ENCODE measurements around the gene NEK5. TPM values are rescaled to one million over a fixed set of nuclear protein-coding genes. Genes with fewer than 3 reads are reported as not detected.

Gene NEK5
- total and polyA plus RNA-seq, 8 donors, result 0.05 to 4.0 (median 0.52) TPM; not detected in 4

DNA sequence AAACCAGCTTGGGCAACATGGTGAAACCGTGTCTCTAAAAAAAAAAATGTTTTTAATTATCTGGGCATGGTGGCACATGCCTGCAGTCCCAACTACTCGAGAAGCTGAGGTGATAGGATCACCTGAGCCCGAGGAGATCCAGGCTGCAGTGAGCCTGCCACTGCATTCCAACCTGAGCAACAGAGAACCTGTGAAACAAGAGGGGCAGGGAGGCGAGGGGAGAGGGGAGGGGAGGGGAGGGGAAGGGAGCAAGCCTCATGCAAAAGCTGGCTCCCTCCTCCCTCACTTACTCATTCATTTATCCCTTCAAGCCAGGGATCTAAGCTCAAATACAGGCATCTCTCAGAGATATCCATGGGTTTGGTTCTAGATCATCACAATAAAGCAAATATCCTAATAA lies 126.5 kb downstream of the NEK5 start:
- TF ChIP-seq EP300 (IDR thresholded peaks at IDR 0.05) (no peak), POLR2A (IDR thresholded peaks at IDR 0.05) (no peak), POLR2AphosphoS5 (IDR thresholded peaks at IDR 0.05) (no peak)
- TF ChIP-seq, protein P1, sequence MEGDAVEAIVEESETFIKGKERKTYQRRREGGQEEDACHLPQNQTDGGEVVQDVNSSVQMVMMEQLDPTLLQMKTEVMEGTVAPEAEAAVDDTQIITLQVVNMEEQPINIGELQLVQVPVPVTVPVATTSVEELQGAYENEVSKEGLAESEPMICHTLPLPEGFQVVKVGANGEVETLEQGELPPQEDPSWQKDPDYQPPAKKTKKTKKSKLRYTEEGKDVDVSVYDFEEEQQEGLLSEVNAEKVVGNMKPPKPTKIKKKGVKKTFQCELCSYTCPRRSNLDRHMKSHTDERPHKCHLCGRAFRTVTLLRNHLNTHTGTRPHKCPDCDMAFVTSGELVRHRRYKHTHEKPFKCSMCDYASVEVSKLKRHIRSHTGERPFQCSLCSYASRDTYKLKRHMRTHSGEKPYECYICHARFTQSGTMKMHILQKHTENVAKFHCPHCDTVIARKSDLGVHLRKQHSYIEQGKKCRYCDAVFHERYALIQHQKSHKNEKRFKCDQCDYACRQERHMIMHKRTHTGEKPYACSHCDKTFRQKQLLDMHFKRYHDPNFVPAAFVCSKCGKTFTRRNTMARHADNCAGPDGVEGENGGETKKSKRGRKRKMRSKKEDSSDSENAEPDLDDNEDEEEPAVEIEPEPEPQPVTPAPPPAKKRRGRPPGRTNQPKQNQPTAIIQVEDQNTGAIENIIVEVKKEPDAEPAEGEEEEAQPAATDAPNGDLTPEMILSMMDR (IDR thresholded peaks at IDR 0.05), result no peak
- H3K4me1 ChIP-seq, result peaks cover 24 to 44% (median 31%) of the 10 kb centered on the region in 4 donors
- H3K27ac ChIP-seq, result no peak overlapping the region
- intact Hi-C loops (cut with DNase I; ENCODE audit: low total_unique reads), result loop anchor here (10.0 kb wide), 1 partner anchor 122 kb away; the partner anchor contains the start of gene NEK5
- H3K27me3 ChIP-seq, result no peaks in the 10 kb centered on the region
- DNase-seq, result no peak
- no peaks in the 10 kb centered on the region for H3K36me3 ChIP-seq
- H3K9me3 ChIP-seq, result no peaks in the 10 kb centered on the region
- WGBS, 5 donors, result 64 to 80% (median 75%) methylated on average over 3 to 4 of the region's 4 CpGs
- no peak overlapping the region for H3K4me3 ChIP-seq

DNA sequence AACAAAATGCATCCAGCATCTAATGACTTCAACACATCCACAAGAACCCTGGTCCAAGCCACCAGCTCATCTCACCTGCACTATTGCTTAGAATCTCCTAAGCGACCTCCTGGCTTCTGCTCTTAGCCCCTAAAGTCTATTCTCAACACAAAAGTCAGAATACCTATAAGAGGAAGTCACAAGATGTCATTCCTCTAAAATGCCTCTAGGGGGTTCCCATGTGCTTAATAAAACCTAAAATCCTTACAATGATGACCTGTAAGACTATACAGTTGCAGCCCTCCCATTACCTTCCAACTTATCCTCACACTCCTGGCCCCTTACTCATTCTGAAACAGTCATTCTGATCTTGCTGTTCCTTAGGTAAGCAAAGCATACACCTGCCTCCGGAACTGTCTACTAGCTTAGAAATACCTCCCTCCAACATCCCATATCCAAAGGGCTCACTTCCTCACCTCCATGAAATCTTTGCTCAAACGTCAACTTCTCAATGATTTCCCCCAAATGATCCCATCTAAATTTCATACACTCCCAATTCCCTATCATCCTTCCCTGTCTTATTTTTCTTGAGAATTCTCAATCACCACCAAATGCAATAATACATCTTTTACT lies 127.6 kb downstream of the NEK5 start:
- 39 to 55% (median 48%) methylated on average over 3 of the region's 3 CpGs for WGBS, 5 donors
- TF ChIP-seq POLR2A (IDR thresholded peaks at IDR 0.05) (no peak), POLR2AphosphoS5 (IDR thresholded peaks at IDR 0.05) (no peak)
- TF ChIP-seq, protein P1 (IDR thresholded peaks at IDR 0.05), result peak in 5 of 7 experiments; percentile 35 to 74 (median 53)
- no peak overlapping the region for H3K27ac ChIP-seq

DNA sequence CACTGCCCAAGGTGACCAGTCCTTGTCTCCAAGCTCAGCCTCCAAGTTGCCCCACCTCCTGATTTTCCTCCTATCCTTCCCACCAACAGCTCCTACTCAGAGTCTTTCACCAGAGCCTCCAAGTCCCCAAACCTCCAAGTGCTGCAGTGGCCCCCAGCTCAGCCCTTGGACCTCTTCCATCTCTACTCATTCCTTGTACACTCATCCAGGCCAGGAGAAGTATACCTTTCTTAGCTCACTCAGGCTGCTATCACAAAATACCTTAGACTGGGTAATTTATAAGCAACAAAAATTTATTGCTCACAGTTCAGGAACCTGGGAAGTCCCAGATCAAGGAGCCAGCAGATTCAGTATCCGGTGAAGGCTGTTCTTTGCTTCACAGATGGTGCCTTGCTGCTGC lies 129.0 kb downstream of the NEK5 start:
- intact Hi-C loops (cut with DNase I; ENCODE audit: low total_unique reads), result loop anchor here (10.0 kb wide), 1 partner anchor 125 kb away; the partner anchor contains the start of gene NEK5
- Histone ChIP-seq H3K9me3 (no peaks in the 10 kb centered on the region), H3K4me3 (peak overlapping the region in 1 of 4 donors; percentile 19), H3K27ac (peak overlapping the region; percentile 37 to 78 (median 53)), H3K27me3 (no peaks in the 10 kb centered on the region), H3K4me1 (peaks cover 40 to 68% (median 51%) of the 10 kb centered on the region in 4 donors), H3K36me3 (no peaks in the 10 kb centered on the region)
- WGBS, 5 donors, result 50 to 81% (median 77%) methylated on average over 1 of the region's 1 CpG
- no peak for TF ChIP-seq POLR2AphosphoS5 (IDR thresholded peaks at IDR 0.05)
- no peak for TF ChIP-seq EP300 (IDR thresholded peaks at IDR 0.05)
- TF ChIP-seq, protein P1 (IDR thresholded peaks at IDR 0.05), result peak in 1 of 7 experiments; percentile 5
- no peak for TF ChIP-seq POLR2A (IDR thresholded peaks at IDR 0.05)
- no peak for DNase-seq

More for the DNA sequence above, 127.6 kb downstream of the NEK5 start:
- intact Hi-C loops (cut with DNase I; ENCODE audit: low total_unique reads), result loop anchor here (10.0 kb wide), 1 partner anchor 124 kb away; the partner anchor contains the start of gene NEK5
- no peaks in the 10 kb centered on the region for H3K9me3 ChIP-seq
- no peaks in the 10 kb centered on the region for H3K27me3 ChIP-seq
- H3K4me1 ChIP-seq, result peaks cover 27 to 56% (median 38%) of the 10 kb centered on the region in 4 donors
- DNase-seq, result peak in 1 of 2 donors; percentile 56
- H3K4me3 ChIP-seq, result no peak overlapping the region
- no peaks in the 10 kb centered on the region for H3K36me3 ChIP-seq

DNA sequence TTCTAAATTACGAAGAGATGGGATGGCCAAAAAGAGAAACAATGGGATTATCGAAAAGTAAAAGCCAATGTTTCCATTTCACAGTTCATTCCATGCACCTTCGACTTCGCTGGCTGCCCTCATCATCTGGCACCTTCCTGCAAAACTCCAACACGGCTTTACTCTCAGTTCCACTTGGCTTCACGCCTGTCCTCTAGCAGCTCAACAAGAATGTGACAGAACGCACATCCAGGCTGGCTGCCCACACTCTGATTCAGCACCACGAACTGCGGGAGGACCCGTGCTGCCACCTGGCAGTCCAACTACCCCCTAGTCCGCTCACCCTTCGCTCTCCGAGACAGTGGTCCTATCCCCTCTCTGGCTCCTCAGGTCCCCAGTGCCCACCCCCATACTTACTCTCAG lies 129.4 kb downstream of the NEK5 start:
- TF ChIP-seq EP300 (IDR thresholded peaks at IDR 0.05) (no peak), POLR2AphosphoS5 (IDR thresholded peaks at IDR 0.05) (peak in 1 of 3 donors; percentile 25), POLR2A (IDR thresholded peaks at IDR 0.05) (no peak)
- TF ChIP-seq, protein P1 (IDR thresholded peaks at IDR 0.05), result peak in 1 of 7 experiments; percentile 13
- intact Hi-C loops (cut with DNase I; ENCODE audit: low total_unique reads), result no loop called here
- 24 to 43% (median 31%) methylated on average over 13 of the region's 13 CpGs for WGBS, 5 donors
- Histone ChIP-seq H3K36me3 (no peaks in the 10 kb centered on the region), H3K27me3 (no peaks in the 10 kb centered on the region), H3K27ac (peak overlapping the region; percentile 37 to 78 (median 53)), H3K9me3 (no peaks in the 10 kb centered on the region), H3K4me1 (peaks cover 41 to 66% (median 54%) of the 10 kb centered on the region in 4 donors), H3K4me3 (peak overlapping the region in 1 of 4 donors; percentile 19)
- peak; percentile 58 to 85 for DNase-seq

Data from stomach (tissue), 9 donors.